ENCODE results near the gene PANK3.
"Not testable (repeated sequence)": the region's sequence is repeated elsewhere in the genome, so short reads cannot be mapped to it uniquely, and the experiment has no call there.

PANK3 gene

GRCh38 chr5:168578538-168579487 is at the start of gene PANK3:
Gene PANK3, minus strand, starts transcription at chr5:168579368. Its CDS starts 85 bp downstream, at chr5:168579283.
- peak; percentile 90 for DNase-seq

- DNase-seq, result no peak
Measured at GRCh38 chr5:168624850-168625364, 45.7 kb upstream of the PANK3 start.

DNA sequence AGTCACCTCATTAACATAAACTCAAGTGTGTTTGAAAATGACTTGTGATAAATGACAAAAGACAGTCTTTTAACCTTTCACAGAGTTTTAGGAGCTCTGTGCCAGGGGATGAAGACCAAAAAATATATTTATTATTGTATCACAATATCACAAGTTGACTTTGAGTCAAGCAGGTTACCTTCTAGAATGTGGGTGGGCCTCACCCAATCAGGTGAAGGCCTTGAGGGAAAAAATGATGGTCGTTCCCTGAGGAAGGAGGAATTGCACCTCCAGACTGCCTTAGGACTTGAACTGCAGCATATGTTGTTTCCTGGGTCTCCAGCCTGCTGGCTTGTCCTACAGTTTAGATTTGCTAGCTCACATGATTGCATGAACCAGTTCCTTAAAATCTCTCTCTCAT is 41.6 kb upstream of the PANK3 start:
- no peak for DNase-seq

DNA sequence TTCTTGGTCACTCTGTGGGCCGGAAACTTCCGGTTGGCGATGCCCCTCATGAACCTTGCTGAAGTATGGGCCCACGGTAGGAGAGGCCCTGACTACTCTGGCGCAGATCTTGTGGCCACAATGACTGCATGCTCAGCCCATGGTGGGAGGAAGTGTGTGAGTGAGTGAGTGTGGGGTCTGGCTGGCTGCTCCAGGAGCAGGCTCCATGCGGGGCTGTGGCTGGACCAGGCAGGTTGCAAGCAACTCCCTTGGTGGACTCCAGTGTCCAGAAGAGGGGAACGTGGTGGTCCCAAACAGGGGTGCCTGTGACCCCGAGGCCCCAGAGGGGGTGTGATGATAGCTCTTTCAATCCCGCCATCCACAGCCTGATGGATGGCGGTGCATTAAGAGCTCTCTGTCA is 35.5 kb upstream of the PANK3 start:
- DNase-seq, result no peak

DNA sequence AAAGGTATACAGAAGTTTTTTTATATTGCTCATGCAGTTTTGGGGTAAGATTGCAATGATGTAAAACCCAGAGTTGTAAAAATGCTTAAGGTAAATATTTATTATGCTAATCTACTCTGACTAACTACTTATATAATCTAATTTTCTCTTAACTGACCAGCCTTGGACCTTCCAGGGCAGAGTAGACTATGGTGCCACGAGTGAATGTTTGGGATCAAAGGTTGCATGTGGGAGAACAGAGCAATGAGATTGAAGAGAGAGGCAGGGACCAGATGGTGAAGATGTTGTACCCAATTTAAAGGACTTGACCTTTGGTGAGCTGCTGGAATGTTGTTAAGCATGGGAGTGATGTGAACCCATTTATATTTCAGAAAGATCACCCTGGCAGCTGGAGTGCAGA is 34.8 kb upstream of the PANK3 start:
- no peak for DNase-seq

GRCh38 chr5:168613396-168613795 is 34.2 kb upstream of the PANK3 start:
- no peak for DNase-seq

DNA sequence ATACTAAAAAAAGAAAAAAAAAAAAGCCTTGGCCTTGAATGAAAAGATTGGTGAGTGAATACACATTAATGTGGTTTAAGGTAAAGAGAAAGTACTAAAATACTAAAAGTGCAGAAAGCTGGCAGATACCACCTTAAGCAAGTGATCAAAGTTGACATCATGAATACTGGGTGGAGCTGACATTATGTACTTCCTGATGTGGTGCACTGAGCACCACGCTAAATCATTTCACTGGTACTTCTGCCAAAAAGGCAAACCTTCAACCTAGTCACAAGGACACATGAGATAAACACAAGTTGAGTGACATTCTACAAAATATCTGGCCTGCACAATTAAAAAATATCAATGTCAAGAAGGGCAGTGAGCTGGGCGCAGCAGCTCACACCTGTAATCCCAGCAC is 33.8 kb upstream of the PANK3 start:
- DNase-seq, result no peak

DNA sequence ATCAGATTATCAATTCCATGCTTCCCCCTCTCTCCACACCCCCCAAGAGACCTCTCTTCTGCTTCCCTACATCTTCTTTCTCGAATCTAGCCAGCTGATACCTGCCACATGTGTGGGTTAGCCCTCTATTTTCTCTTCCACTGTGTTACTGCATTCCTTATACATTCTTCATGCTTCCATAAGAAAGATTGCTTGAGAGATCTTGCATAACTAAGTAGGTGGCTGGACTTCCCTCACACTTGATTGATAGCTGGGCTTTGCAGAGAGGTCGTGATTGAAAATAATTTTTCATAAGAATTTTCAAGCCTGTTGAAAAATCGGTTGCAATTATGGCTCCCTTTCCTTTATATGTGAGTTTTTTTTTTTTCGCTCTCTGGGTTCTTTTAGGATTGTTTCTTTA is 33.0 kb upstream of the PANK3 start:
- DNase-seq, result no peak

DNA sequence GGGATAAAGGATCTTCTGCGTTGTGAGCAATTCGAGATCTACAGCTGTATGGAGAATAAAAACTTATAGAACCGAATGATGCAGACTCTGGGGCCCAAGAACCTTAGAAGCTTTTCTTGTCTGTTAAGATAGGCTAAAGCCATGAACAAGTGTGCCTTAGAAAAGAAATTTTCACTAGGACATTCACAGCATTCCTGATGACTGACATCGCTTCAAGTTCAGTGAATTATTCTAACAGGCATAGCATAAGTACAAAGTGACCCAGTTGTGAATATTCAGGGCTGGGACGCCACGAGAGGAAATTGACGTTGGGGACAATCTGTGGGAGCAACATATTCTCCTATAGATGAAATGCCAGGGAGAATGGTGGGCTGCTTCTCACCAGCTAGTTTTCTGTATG is 32.0 kb upstream of the PANK3 start:
- DNase-seq, result peak; percentile 25

DNA sequence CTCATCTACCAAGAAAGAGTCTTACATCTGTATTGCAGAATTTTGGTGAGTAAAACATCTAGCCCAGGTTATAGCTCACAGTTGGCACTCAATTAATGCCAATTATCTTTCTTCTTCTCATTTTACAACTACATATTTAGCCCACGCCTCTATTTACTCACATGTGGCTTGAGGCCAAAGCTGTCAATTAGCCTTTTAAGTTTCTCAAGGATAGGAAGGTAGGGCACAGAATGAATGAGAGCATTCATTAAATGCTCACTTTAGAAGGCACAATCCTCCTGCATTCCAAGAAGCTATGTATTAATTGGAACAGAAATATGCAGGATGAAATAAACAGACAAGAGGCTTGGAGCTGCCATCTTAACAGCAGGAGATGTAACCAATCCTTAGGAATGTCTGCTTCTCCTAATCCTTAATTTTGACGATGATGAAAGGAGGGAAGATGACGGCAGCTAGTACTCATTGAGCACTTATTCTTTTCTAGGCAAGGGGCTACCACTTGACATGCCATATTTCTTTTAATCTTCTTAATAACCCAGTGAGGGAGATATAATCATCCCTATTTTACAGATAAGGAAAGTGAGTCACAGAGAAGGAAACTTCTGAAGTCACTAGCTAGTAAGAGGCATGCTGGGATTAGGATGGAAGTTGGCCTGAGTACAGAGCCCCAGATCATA is 30.8 kb upstream of the PANK3 start:
- peak; percentile 12 for DNase-seq

- DNase-seq, result no peak
Measured at GRCh38 chr5:168608821-168609220, 29.7 kb upstream of the PANK3 start.

DNA sequence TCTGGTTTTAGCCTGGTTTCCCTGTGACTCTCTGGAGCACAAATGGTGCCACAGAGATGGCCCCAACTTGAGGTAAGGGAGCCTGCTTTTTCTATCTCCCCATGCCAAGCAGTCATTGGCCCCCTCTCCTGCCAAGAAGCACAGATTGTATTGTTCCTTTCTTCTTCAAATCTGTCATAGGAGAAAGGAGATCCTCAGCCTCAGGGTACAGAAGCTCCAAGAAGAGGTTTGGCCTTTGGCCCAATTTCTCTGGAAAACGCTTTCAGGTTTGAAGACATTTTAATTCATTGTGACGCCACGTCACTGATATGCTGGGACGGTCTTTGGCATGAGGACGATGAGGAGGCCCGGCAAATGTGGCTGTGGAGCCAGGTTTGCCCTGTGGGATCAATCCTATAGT is 29.2 kb upstream of the PANK3 start:
- DNase-seq, result no peak

GRCh38 chr5:168607946-168608345 is 28.8 kb upstream of the PANK3 start:
- no peak for DNase-seq

GRCh38 chr5:168606562-168606961 is 27.4 kb upstream of the PANK3 start:
- DNase-seq, result no peak

- DNase-seq, result no peak
Measured at GRCh38 chr5:168604436-168604835, 25.3 kb upstream of the PANK3 start.

GRCh38 chr5:168603746-168604145 is 24.6 kb upstream of the PANK3 start:
- DNase-seq, result no peak

GRCh38 chr5:168602517-168602916 is 23.3 kb upstream of the PANK3 start:
- DNase-seq, result no peak

DNA sequence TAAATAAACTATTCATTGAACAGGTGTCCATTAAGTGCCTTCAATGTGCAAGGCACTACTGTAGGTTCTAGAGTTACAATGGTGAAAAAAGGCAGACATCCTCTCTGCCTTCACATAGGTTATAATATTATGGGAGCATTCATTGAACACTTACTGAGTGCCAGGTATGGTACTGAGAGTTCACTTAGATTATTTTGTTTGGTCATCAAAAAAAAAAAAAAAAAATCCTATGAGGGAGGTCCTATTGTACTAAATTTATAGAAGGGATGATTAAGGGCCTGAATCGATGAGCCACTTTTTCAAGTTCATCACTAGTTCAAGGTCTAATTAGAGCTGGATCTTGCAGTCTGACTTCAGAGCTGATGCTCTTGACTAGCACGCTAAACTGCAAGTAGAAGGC is 22.8 kb upstream of the PANK3 start:
- DNase-seq, result no peak

DNA sequence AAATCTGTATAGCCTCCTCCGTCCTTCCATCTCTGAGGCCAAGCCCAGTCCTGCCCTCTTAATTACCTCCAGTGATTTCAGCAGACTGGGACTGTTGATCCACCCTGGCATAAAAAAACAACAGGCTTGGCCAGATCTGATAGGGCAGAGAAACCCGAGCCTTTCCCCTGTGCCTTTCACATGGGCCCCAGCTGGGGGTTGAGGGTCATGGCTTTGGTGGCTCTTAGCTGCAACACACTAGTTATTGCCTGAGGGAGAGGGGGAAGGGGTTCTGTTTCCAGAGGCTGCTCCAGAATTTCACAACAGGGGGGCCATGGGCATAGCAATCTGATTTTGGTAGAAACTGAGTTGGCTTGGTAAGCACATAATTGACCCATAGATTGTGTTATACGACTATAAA is 21.2 kb upstream of the PANK3 start:
- peak; percentile 29 for DNase-seq

DNA sequence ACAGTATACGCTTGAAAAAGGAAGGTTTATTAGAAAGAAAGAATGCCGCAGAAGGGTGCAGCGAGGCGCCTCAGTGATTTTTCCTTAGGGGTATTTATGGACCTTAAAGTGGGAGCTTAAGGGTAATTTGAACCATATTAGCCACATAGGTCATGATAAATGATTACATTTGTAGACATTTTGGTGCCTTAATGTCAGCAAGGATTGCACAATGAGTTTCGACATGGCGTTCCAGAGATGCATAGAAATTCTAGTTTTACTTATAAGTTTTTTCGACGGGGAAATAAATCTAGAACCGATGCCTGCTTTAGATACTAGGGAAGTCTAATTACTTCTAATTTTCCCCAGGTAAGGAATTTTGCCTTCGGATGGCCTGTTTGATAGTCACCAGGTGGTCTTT is 20.7 kb upstream of the PANK3 start:
- DNase-seq, result no peak

GRCh38 chr5:168598639-168599038 is 19.5 kb upstream of the PANK3 start:
- DNase-seq, result no peak

GRCh38 chr5:168596927-168597326 is 17.8 kb upstream of the PANK3 start:
- no peak for DNase-seq

DNA sequence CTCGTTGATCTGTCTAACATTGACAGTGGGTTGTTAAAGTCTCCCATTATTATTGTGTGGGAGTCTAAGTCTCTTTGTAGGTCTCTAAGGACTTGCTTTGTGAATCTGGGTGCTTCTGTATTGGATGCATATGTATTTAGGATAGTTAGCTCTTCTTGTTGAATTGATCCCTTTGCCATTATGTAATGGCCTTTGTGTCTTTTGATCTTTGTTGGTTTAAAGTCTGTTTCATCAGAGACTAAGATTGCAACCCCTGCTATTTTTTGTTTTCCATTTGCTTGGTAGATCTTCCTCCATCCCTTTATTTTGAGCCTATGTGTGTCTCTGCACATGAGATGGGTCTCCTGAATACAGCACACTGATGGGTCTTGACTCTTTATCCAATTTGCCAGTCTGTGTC is 17.0 kb upstream of the PANK3 start:
- DNase-seq, result not testable (repeated sequence)

DNA sequence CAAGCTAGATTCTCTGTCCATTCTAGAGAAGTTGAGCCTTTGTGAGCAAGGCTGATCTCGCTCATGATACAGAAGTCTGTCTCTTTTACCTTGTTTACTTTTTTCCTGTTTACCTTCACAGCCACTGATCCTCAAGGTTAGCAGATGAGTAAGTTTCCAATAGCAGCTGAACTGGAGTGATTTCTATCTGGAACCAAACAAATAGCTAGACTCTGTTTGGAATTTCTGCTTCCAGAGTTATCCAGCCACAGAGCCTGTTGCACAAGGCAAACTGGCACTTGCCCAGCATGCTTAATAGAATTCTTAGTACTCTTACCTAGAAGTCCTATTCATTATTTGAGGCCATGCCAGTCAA is 12.8 kb upstream of the PANK3 start:
- no peak for DNase-seq
